Mesodermal cell (in vitro differentiated cells): ENCODE results near the gene HLA-F.

Experiments
- H3K27ac ChIP-seq: 2 replicates; pipeline ENCODE4 v1.7.0; 2013; ENCODE audit warnings: mild to moderate bottlenecking, low read depth, low read length, moderate library complexity; ENCODE audit not compliant: severe bottlenecking
- H3K36me3 ChIP-seq: 2 replicates; pipeline ENCODE4 v1.7.1; 2013; ENCODE audit warnings: mild to moderate bottlenecking, low read length, moderate library complexity; ENCODE audit not compliant: control insufficient read depth, insufficient read depth
- H3K4me1 ChIP-seq: one replicate; pipeline ENCODE4 v1.7.1; 2013; ENCODE audit warnings: mild to moderate bottlenecking, low read length; ENCODE audit not compliant: insufficient read depth, control insufficient read depth, poor library complexity, severe bottlenecking
- H3K4me3 ChIP-seq: 2 replicates; pipeline ENCODE4 v1.7.0; 2013; ENCODE audit warnings: low read length, control low read depth, mild to moderate bottlenecking; ENCODE audit not compliant: insufficient read depth, poor library complexity, severe bottlenecking; ENCODE audit errors: extremely low read depth
- H3K9me3 ChIP-seq: 2 replicates; pipeline ENCODE4 v1.7.1; 2013; ENCODE audit warnings: mild to moderate bottlenecking, low read length, moderate library complexity; ENCODE audit not compliant: control insufficient read depth
- WGBS, 2 experiments: methylation state at CpG; one replicate each; pipeline ENCODE4 v1.1.5; 2013; ENCODE audit warnings: missing lambda C conversion rate in 2 of 2; ENCODE audit not compliant: insufficient coverage in 2 of 2; 5-methylcytosine and 5-hydroxymethylcytosine counted together

The HLA-F gene

GRCh38 chr6:29752451-29753308 is 29.4 kb downstream of the HLA-F start:
- H3K27ac ChIP-seq, result peak overlapping the region; percentile 6
- WGBS, 2 experiments, result 1% methylated on average over 51 to 64 of the region's 64 CpGs
- peak overlapping the region; percentile 62 for H3K4me3 ChIP-seq
- H3K4me1 ChIP-seq, result no peaks in the 10 kb centered on the region
- H3K36me3 ChIP-seq, result no peaks in the 10 kb centered on the region
- H3K9me3 ChIP-seq, result no peaks in the 10 kb centered on the region

GRCh38 chr6:29753309-29753644 is 30.0 kb downstream of the HLA-F start:
- WGBS, 2 experiments, result 0% methylated on average over 1 of the region's 4 CpGs; no CpG with 5 or more reads in 1 of the 2 experiments
- H3K36me3 ChIP-seq, result no peaks in the 10 kb centered on the region
- no peaks in the 10 kb centered on the region for H3K9me3 ChIP-seq
- H3K27ac ChIP-seq, result no peak overlapping the region
- H3K4me3 ChIP-seq, result peak overlapping the region; percentile 62
- H3K4me1 ChIP-seq, result no peaks in the 10 kb centered on the region

GRCh38 chr6:29755295-29755871 is 32.1 kb downstream of the HLA-F start:
- Histone ChIP-seq H3K9me3 (no peaks in the 10 kb centered on the region), H3K4me1 (peaks cover 5% of the 10 kb centered on the region), H3K4me3 (no peak overlapping the region), H3K27ac (no peak overlapping the region), H3K36me3 (no peaks in the 10 kb centered on the region)
- 89 to 94% methylated on average over 19 to 22 of the region's 23 CpGs for WGBS, 2 experiments

GRCh38 chr6:29757282-29757681 is 34.0 kb downstream of the HLA-F start:
- no peak overlapping the region for H3K27ac ChIP-seq
- H3K4me1 ChIP-seq, result peaks cover 5% of the 10 kb centered on the region
- H3K9me3 ChIP-seq, result no peaks in the 10 kb centered on the region
- H3K4me3 ChIP-seq, result no peak overlapping the region
- 65 to 83% methylated on average over 2 of the region's 2 CpGs for WGBS, 2 experiments
- no peaks in the 10 kb centered on the region for H3K36me3 ChIP-seq

- Histone ChIP-seq H3K36me3 (no peaks in the 10 kb centered on the region), H3K9me3 (no peaks in the 10 kb centered on the region), H3K4me1 (peaks cover 5% of the 10 kb centered on the region), H3K4me3 (no peak overlapping the region), H3K27ac (no peak overlapping the region)
- 38% methylated on average over 1 of the region's 2 CpGs; no CpG with 5 or more reads in 1 of the 2 experiments for WGBS, 2 experiments
These were observed 34.6 kb downstream of the HLA-F start for GRCh38 chr6:29757701-29758293.

- Histone ChIP-seq H3K36me3 (no peaks in the 10 kb centered on the region), H3K4me1 (peaks cover 9% of the 10 kb centered on the region), H3K27ac (no peak overlapping the region), H3K4me3 (no peak overlapping the region), H3K9me3 (no peaks in the 10 kb centered on the region)
- WGBS, 2 experiments, result 33 to 58% methylated on average over 1 to 2 of the region's 2 CpGs
These were observed 35.5 kb downstream of the HLA-F start for GRCh38 chr6:29758761-29759160.

- no peaks in the 10 kb centered on the region for H3K9me3 ChIP-seq
- H3K36me3 ChIP-seq, result no peaks in the 10 kb centered on the region
- 54 to 73% methylated on average over 2 to 3 of the region's 5 CpGs for WGBS, 2 experiments
- H3K27ac ChIP-seq, result no peak overlapping the region
- H3K4me3 ChIP-seq, result no peak overlapping the region
- peaks cover 9% of the 10 kb centered on the region for H3K4me1 ChIP-seq
These were observed 36.2 kb downstream of the HLA-F start for GRCh38 chr6:29759457-29759856.

- H3K4me1 ChIP-seq, result peaks cover 9% of the 10 kb centered on the region
- H3K27ac ChIP-seq, result no peak overlapping the region
- no peaks in the 10 kb centered on the region for H3K36me3 ChIP-seq
- 79% methylated on average over 2 of the region's 3 CpGs; no CpG with 5 or more reads in 1 of the 2 experiments for WGBS, 2 experiments
- no peak overlapping the region for H3K4me3 ChIP-seq
- H3K9me3 ChIP-seq, result no peaks in the 10 kb centered on the region
These were observed 37.1 kb downstream of the HLA-F start for GRCh38 chr6:29760328-29760727.

- 60 to 71% methylated on average over 2 of the region's 4 CpGs for WGBS, 2 experiments
- Histone ChIP-seq H3K27ac (no peak overlapping the region), H3K36me3 (no peaks in the 10 kb centered on the region), H3K4me1 (peaks cover 9% of the 10 kb centered on the region), H3K4me3 (no peak overlapping the region), H3K9me3 (no peaks in the 10 kb centered on the region)
These were observed 38.8 kb downstream of the HLA-F start for GRCh38 chr6:29762051-29762450.

- Histone ChIP-seq H3K4me3 (no peak overlapping the region), H3K9me3 (no peaks in the 10 kb centered on the region), H3K27ac (no peak overlapping the region), H3K4me1 (peaks cover 9% of the 10 kb centered on the region), H3K36me3 (no peaks in the 10 kb centered on the region)
- WGBS, 2 experiments, result 80% methylated on average over 1 of the region's 2 CpGs
These were observed 39.6 kb downstream of the HLA-F start for GRCh38 chr6:29762781-29763214.
